Body of pancreas (tissue), 4 donors: ENCODE data around the gene TMCO4.
"Not testable (repeated sequence)": the region's sequence is repeated elsewhere in the genome, so short reads cannot be mapped to it uniquely, and the experiment has no call there.

Source experiments
- CTCF ChIP-seq, 7 experiments: fragments of 450-650 bp in 4 of 7; fragments of 200-600 bp in 3 of 7; sonication (generic) in 3 of 7; IDR thresholded peaks; one replicate each; pipeline ENCODE4 v1.5.1; 2016 to 2019; ENCODE audit warnings: antibody characterized with exemption in 7 of 7
- POLR2A ChIP-seq, 3 donors: fragments of 450-650 bp; IDR thresholded peaks; one replicate each; pipeline ENCODE4 v1.6.1; 2016; ENCODE audit warnings: antibody characterized with exemption in 3 of 3, mild to moderate bottlenecking in 2 of 3

- not testable (repeated sequence) for TF ChIP-seq POLR2A, CTCF (IDR thresholded peaks at IDR 0.05)
These were observed 163.0 kb downstream of the TMCO4 start for GRCh38 chr1:19636749-19637148.
